GM20000 (cell line): Measurements from ENCODE around the gene VIT.

Experiments used
- DNase-seq: peaks from one replicate; pipeline ENCODE4 v3.0.0; 2012; ENCODE audit warnings: low spot score
- TF ChIP-seq, protein P1 (sequence below): IDR thresholded peaks from 2 replicates; pipeline ENCODE4 v1.5.1; 2012; ENCODE audit warnings: mild to moderate bottlenecking, control low read depth; ENCODE audit errors: extremely low read depth, missing control alignments

Gene VIT

DNA sequence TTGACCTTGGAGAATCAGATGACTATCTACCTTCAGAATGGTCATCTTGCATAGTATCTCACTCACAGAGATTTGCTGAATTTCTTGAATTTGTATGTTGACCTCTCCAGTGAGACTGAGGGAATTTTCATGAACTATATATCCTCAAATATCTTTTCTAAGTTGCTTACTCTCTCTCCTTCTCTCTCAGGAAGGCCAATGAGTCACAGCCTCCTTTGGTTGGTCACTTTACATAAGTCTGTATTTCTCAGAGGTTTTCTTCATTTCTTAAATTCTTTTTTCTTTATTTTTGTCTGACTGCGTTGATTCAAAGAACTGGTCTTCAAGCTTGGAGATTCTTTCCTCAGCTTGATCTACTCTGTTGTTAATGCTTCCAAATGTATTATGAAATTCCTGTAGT is 51.7 kb downstream of the VIT start:
- DNase-seq, result no peak
- TF ChIP-seq, protein P1, sequence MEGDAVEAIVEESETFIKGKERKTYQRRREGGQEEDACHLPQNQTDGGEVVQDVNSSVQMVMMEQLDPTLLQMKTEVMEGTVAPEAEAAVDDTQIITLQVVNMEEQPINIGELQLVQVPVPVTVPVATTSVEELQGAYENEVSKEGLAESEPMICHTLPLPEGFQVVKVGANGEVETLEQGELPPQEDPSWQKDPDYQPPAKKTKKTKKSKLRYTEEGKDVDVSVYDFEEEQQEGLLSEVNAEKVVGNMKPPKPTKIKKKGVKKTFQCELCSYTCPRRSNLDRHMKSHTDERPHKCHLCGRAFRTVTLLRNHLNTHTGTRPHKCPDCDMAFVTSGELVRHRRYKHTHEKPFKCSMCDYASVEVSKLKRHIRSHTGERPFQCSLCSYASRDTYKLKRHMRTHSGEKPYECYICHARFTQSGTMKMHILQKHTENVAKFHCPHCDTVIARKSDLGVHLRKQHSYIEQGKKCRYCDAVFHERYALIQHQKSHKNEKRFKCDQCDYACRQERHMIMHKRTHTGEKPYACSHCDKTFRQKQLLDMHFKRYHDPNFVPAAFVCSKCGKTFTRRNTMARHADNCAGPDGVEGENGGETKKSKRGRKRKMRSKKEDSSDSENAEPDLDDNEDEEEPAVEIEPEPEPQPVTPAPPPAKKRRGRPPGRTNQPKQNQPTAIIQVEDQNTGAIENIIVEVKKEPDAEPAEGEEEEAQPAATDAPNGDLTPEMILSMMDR, result no peak

DNA sequence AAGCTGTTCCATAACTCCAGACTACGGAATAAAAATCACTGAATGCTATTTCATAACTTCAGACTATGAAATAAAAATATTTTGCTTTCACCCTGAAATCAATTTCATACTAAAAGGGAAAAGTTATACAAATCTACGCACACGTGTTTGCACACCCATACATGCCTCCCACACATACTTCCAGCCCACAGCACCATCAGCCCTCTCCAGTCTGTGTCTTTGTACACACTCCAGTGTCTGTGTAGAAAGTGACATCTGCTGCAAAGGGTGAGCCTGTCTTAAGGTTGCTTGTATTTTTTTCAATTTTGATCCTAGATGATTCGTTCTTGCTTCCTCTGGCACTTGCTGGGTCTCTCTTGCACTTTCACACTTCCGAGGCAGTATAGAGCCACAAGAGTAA is 53.6 kb downstream of the VIT start:
- TF ChIP-seq, protein P1, result no peak
- no peak for DNase-seq

DNA sequence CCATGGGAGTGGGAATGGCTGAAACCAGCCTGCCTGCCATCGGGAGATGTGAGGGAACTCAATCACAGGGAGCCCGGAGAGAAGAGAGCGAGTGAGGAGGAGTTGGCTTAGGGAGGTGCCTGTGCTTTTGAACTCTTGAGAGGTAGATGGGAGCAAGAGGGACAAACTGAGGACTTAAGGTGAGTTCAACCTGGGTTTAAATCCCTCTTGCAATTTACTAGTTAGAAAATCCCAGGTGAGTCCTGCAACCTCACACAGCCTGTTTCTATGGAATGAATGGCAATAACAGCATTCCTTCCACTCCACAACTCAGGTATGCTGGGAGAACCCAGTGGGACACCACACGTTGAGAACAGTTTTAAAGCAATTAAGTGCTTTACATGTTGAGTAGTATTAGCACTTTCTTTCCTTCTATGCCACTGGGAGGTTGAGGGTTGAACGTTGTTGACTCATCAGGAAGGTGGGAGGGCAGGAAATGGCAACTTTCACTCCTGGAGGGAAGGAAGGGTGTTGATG is 57.3 kb downstream of the VIT start:
- no peak for DNase-seq
- TF ChIP-seq, protein P1, result no peak

DNA sequence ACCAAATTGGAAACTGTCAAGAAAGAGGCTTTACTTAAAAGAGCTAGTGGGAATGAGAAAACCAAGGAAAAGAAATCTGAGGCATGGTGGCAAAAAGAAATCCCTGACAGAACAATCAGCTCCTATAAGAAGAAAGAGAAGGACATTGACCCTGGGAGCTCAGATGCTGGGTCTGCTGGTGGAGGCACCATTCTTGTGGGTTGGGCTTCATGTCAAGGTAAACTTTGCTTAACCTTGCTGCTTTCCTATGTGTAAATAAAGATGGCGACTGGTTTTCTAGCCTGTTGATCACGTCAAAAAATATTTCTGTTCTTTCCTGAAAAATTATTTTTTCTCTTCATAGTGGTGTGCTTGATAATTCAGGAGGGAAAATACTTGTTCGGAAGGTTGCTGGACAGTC is 58.1 kb downstream of the VIT start:
- DNase-seq, result no peak
- TF ChIP-seq, protein P1, result no peak

DNA sequence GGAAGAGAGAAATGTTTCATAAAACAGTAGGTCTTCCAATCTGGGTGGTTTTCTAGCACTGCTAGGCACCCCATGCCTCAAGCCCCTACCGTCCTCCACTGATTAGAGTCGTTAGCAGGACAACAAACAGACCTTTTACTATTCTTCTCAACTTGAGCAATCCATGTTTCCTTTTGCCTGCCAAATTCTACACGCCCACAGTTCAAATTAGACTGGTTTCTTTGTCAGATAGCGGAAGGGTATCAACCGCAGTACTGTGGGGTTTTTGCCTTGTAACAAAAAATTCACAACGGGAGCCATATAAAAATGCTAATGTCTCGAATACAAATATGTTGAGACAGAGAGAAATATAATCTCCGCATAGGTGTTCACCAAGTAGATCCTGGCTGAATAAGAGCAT is 59.9 kb downstream of the VIT start:
- TF ChIP-seq, protein P1, result no peak
- no peak for DNase-seq

DNA sequence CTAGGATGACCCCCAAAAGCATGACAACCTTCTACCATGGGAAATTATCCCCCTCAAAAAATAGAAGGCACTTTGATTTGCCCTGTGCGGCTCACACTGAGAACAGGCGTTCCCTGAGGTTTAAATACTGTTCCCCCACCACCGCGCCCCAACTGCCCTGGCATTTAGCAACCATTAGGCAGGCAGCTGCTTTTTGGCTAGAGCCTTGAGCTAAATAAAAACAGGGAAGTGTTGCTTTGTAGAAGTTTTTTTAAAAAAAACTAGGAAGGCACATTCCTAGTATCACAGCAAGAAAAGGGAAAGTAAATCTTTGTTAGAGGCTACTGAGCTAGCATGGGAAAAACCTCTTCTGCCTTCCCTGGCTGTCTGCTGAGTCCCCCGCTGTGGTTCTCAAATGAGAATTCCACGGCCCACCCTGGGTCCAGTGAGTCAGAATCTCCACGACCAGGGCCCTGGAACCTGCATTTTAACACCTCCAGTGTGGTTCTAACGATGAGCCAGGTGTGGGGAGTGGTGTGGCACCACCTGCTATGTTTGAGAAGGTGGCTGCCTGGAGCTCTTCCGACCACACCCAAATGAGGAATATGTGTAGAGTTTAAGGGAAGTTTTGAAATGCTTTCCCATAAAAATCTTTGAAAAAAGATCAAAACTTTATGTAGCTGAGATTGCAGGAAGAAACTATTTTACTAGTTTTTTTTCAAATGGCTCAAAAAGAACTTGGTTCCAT is 66.4 kb downstream of the VIT start:
- no peak for DNase-seq
- TF ChIP-seq, protein P1, result no peak

DNA sequence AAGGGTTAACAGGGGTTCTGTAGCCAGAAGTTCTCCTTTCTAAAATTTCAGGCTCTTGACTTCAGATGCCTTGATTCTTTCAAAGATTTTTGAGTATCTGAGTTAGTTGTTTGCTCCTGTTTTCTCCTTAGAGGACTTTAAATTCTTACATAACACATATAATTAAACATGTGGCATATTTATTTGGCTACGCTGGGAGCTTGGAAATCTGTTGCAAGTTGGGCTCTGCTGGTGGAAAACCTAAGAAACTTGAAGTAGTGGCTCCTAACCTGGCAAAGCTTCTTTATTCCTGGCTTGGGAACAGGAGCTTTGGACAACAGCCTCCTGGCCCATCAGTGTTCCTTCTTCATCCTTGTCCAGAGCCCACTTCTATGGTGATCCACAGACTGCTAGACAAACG is 72.6 kb downstream of the VIT start:
- DNase-seq, result no peak
- TF ChIP-seq, protein P1, result no peak
